ENCODE measurements around the gene LCP2. TPM values are rescaled to one million over a fixed set of nuclear protein-coding genes. Genes with fewer than 3 reads are reported as not detected.
A peak's percentile ranks its signal among the peaks of the same experiment; 100 is the strongest.

LCP2 gene
- total RNA-seq, 4 donors from 2014 or later: 3.2 to 22.7 (median 6.9) TPM

DNA sequence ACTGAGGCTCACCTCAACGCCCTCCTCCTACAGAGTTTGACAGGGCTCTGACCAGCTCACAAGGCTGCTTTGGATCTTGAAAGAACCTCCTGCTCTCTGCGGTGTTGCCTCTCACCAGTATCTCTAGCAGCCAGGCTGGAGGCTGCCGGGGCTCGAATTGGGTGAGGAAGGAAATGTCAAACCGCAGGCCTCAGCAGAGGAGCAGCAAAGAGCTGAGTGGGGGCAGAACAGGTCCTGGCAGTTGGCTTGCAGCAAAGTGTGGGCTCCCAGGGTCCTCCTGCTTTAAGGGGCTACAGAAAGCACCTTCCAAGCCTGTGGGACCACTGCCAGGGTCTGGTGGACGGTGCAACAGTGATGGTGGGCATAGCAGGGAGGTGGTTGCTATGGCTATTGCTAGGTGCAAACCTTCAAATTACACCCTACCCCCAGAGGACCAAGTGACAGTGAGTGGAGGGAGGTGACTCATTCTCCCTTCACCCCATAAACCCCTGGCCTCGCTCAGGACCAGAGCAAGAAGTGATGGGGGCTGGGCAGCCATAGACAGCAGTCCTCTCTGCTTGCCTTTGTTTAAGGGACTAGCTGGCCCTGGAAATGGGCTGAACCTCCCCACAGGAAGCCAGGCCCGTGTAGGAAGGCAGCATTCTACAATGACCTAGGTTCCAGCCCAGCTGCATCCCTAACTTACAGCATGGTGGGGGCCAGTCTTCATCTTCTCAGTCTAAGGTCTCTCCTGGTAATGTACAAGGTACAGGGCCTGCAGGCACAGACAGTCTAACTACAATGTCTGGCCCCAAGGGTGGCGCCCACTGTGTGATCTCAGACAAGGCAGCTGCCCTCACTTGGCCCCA is 18.7 kb downstream of the LCP2 start:
- Histone ChIP-seq H3K36me3 (no peaks in the 10 kb centered on the region), H3K27me3 (no peaks in the 10 kb centered on the region), H3K9me3 (no peaks in the 10 kb centered on the region), H3K27ac (no peak overlapping the region), H3K4me1 (peaks cover 17 to 18% of the 10 kb centered on the region in 2 donors), H3K4me3 (replicated peaks in 1 of 3) (no peak overlapping the region)
- DNase-seq: peak in 1 of 2 donors; percentile 29
- TF ChIP-seq, protein P1, sequence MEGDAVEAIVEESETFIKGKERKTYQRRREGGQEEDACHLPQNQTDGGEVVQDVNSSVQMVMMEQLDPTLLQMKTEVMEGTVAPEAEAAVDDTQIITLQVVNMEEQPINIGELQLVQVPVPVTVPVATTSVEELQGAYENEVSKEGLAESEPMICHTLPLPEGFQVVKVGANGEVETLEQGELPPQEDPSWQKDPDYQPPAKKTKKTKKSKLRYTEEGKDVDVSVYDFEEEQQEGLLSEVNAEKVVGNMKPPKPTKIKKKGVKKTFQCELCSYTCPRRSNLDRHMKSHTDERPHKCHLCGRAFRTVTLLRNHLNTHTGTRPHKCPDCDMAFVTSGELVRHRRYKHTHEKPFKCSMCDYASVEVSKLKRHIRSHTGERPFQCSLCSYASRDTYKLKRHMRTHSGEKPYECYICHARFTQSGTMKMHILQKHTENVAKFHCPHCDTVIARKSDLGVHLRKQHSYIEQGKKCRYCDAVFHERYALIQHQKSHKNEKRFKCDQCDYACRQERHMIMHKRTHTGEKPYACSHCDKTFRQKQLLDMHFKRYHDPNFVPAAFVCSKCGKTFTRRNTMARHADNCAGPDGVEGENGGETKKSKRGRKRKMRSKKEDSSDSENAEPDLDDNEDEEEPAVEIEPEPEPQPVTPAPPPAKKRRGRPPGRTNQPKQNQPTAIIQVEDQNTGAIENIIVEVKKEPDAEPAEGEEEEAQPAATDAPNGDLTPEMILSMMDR (IDR thresholded peaks at IDR 0.05): no peak
- TF ChIP-seq POLR2A (IDR thresholded peaks at IDR 0.05): no peak
- WGBS, 2 donors: 56 to 63% methylated on average over 8 to 9 of the region's 9 CpGs
- intact Hi-C loops (cut with DNase I): no loop called here

DNA sequence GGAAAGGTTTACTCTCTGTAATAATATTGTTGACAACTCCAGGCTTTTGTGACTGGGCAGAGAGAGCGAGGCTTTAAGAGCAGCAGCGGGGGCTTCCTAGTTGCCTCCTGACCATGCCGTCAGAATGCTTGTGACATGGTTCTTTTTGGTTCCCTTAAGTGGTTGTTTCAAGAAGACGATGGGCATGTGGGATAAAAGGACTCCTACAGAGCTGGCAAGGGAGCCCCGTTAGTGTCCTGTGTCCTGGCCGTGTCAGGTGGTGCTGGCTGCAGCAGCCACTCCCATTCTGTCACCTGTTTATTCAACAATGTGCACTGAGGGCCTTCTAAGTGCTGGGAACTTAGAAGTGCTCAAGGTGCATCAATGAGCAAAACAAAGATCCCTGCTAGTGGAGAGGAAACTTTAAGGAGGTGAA is 19.7 kb downstream of the LCP2 start:
- Histone ChIP-seq H3K27ac (peak overlapping the region in 2 of 3 donors; percentile 46 to 51), H3K4me3 (replicated peaks in 1 of 3) (no peak overlapping the region), H3K4me1 (peaks cover 17 to 18% of the 10 kb centered on the region in 2 donors), H3K9me3 (no peaks in the 10 kb centered on the region), H3K27me3 (no peaks in the 10 kb centered on the region), H3K36me3 (no peaks in the 10 kb centered on the region)
- DNase-seq: peak; percentile 83 to 84
- no peak for TF ChIP-seq POLR2A (IDR thresholded peaks at IDR 0.05)
- TF ChIP-seq, protein P1 (IDR thresholded peaks at IDR 0.05): no peak
- 47 to 51% methylated on average over 6 of the region's 6 CpGs for WGBS, 2 donors
- intact Hi-C loops (cut with DNase I): no loop called here

- DNase-seq: no peak
- TF ChIP-seq, protein P1 (IDR thresholded peaks at IDR 0.05): no peak
- TF ChIP-seq POLR2A (IDR thresholded peaks at IDR 0.05): no peak
- intact Hi-C loops (cut with DNase I): no loop called here
- H3K4me1 ChIP-seq: peaks cover 17 to 18% of the 10 kb centered on the region in 2 donors
- no peaks in the 10 kb centered on the region for H3K27me3 ChIP-seq
- WGBS, 2 donors: 93 to 98% methylated on average over 2 of the region's 2 CpGs
- no peaks in the 10 kb centered on the region for H3K9me3 ChIP-seq
- H3K4me3 ChIP-seq (replicated peaks in 1 of 3): no peak overlapping the region
- H3K36me3 ChIP-seq: no peaks in the 10 kb centered on the region
- no peak overlapping the region for H3K27ac ChIP-seq
Measured at GRCh38 chr5:170276140-170276539, 21.4 kb downstream of the LCP2 start.

DNA sequence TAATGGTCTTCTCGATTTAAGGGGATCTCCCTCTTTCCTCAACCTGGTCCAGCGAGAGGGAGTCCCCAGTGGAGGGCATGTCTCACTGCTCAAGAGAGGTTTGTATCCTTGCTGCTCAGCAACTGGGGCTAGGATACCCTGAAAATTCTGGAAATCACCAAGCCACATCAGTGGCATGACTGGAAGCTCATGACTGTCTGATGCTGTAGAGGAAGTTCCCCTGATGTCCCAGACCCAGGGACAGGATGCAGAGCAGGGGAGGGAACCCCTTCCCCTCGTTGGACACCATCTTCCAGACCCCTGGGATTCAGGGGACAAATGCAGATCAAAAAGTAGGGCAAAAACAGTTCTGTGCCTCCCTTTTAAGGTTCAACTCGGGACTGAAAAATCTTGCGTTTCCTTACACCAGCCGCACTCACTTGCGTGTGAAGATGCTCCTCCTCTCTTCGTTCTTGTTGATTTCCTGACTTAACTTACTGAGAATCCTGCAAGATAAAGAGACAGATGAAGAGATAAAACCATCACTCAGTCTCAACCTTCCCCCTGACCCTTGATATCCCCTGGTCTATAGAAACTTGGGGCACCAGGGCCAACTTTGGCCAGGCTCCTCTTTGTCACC is 22.1 kb downstream of the LCP2 start:
- Histone ChIP-seq H3K4me3 (replicated peaks in 1 of 3) (no peak overlapping the region), H3K9me3 (no peaks in the 10 kb centered on the region), H3K36me3 (no peaks in the 10 kb centered on the region), H3K27ac (no peak overlapping the region), H3K27me3 (no peaks in the 10 kb centered on the region), H3K4me1 (peaks cover 17 to 18% of the 10 kb centered on the region in 2 donors)
- no peak for DNase-seq
- TF ChIP-seq POLR2A (IDR thresholded peaks at IDR 0.05): no peak
- intact Hi-C loops (cut with DNase I): no loop called here
- WGBS, 2 donors: 80 to 84% methylated on average over 8 of the region's 8 CpGs

GRCh38 chr5:170273968-170274710 is 23.4 kb downstream of the LCP2 start:
- H3K27me3 ChIP-seq: no peaks in the 10 kb centered on the region
- no peak overlapping the region for H3K27ac ChIP-seq
- peak; percentile 36 to 40 for DNase-seq
- no peak for TF ChIP-seq POLR2A (IDR thresholded peaks at IDR 0.05)
- TF ChIP-seq, protein P1 (IDR thresholded peaks at IDR 0.05): peak in 2 of 6 experiments; percentile 15 to 16
- no peaks in the 10 kb centered on the region for H3K36me3 ChIP-seq
- intact Hi-C loops (cut with DNase I): no loop called here
- WGBS, 2 donors: 66 to 74% methylated on average over 8 of the region's 8 CpGs
- H3K9me3 ChIP-seq: no peaks in the 10 kb centered on the region
- peaks cover 11% of the 10 kb centered on the region in 2 donors for H3K4me1 ChIP-seq
- H3K4me3 ChIP-seq (replicated peaks in 1 of 3): no peak overlapping the region
